Measurements from ENCODE around the gene RERE. TPM values are rescaled to one million over a fixed set of nuclear protein-coding genes. Genes with fewer than 3 reads are reported as not detected.

RERE gene
- polyA plus RNA-seq, 1 of the 3 experiments (the other 2 are of a cell fraction), result 8.1 TPM

- Histone ChIP-seq H3K9me2 (no peaks in the 10 kb centered on the region), H3K4me1 (ENCODE audit: control insufficient read depth in 1 of 2, insufficient read depth in 2 of 2, low read depth in 1 of 2, low read length in 1 of 2) (no peaks in the 10 kb centered on the region; a peak in 1 of 4 replicates), H3K27me3 (ENCODE audit: insufficient read depth) (no peaks in the 10 kb centered on the region), H3F3A (replicated peaks; ENCODE audit: insufficient read depth) (peaks cover 3% of the 10 kb centered on the region), H2AFZ (ENCODE audit: low read depth) (no peak overlapping the region), H3K36me3 (replicated peaks in 1 of 2; ENCODE audit: control insufficient read depth in 1 of 2, insufficient read depth in 2 of 2, low read length in 1 of 2) (no peaks in the 10 kb centered on the region), H3K79me2 (ENCODE audit: insufficient read depth) (peaks cover 9% of the 10 kb centered on the region), H4K20me1 (ENCODE audit: insufficient read depth) (no peaks in the 10 kb centered on the region), H3K9me3 (no peaks in the 10 kb centered on the region), H3K4me3 (ENCODE audit: low read depth in 2 of 2, low read length in 1 of 2) (no peak overlapping the region), H3K4me2 (no peak overlapping the region), H3K9ac (no peak overlapping the region), H3K27ac (ENCODE audit: low read depth in 2 of 2, low read length in 1 of 2) (no peak overlapping the region)
- POLR2A ChIA-PET, result no interaction called here
- 94% methylated on average over 2 of the region's 2 CpGs for WGBS (ENCODE audit: low lambda C conversion rate)
- no peak for TF ChIP-seq NFIC (IDR thresholded peaks at IDR 0.05; ENCODE audit: borderline replicate concordance)
- no peak for TF ChIP-seq RXRA (IDR thresholded peaks at IDR 0.05; ENCODE audit: borderline replicate concordance, low read depth)
- no peak for TF ChIP-seq FOXJ3 (CRISPR knock-in tag; IDR thresholded peaks at IDR 0.05)
- TF ChIP-seq, protein P1, sequence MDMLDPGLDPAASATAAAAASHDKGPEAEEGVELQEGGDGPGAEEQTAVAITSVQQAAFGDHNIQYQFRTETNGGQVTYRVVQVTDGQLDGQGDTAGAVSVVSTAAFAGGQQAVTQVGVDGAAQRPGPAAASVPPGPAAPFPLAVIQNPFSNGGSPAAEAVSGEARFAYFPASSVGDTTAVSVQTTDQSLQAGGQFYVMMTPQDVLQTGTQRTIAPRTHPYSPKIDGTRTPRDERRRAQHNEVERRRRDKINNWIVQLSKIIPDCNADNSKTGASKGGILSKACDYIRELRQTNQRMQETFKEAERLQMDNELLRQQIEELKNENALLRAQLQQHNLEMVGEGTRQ (IDR thresholded peaks at IDR 0.05; ENCODE audit: borderline replicate concordance, low read depth, low read length), result no peak
- TF ChIP-seq RFX5 (IDR thresholded peaks at IDR 0.05; ENCODE audit: low read length), result no peak
- no peak for TF ChIP-seq MAX (IDR thresholded peaks at IDR 0.05; ENCODE audit: low read depth)
- TF ChIP-seq, protein P2, sequence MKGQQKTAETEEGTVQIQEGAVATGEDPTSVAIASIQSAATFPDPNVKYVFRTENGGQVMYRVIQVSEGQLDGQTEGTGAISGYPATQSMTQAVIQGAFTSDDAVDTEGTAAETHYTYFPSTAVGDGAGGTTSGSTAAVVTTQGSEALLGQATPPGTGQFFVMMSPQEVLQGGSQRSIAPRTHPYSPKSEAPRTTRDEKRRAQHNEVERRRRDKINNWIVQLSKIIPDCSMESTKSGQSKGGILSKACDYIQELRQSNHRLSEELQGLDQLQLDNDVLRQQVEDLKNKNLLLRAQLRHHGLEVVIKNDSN (IDR thresholded peaks at IDR 0.05; ENCODE audit: borderline replicate concordance, low read depth), result no peak
- no peak for TF ChIP-seq FOSL2 (IDR thresholded peaks at IDR 0.05; ENCODE audit: borderline replicate concordance, low read depth)
- TF ChIP-seq, protein P3, sequence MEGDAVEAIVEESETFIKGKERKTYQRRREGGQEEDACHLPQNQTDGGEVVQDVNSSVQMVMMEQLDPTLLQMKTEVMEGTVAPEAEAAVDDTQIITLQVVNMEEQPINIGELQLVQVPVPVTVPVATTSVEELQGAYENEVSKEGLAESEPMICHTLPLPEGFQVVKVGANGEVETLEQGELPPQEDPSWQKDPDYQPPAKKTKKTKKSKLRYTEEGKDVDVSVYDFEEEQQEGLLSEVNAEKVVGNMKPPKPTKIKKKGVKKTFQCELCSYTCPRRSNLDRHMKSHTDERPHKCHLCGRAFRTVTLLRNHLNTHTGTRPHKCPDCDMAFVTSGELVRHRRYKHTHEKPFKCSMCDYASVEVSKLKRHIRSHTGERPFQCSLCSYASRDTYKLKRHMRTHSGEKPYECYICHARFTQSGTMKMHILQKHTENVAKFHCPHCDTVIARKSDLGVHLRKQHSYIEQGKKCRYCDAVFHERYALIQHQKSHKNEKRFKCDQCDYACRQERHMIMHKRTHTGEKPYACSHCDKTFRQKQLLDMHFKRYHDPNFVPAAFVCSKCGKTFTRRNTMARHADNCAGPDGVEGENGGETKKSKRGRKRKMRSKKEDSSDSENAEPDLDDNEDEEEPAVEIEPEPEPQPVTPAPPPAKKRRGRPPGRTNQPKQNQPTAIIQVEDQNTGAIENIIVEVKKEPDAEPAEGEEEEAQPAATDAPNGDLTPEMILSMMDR (IDR thresholded peaks at IDR 0.05), result no peak
- TF ChIP-seq EP300 (IDR thresholded peaks at IDR 0.05; ENCODE audit: borderline replicate concordance in 1 of 2, low read depth in 1 of 2, low read length in 1 of 2), result no peak
- no peak for TF ChIP-seq ELF1 (IDR thresholded peaks at IDR 0.05)
- no peak for DNase-seq
- CTCF ChIA-PET, result interaction anchor here (1.0 to 2.4 kb wide), 3 partner anchors 9 to 221 kb away, joined by 3 to 8 read pairs (median 4); no protein-coding TSS in a partner anchor
Measured at GRCh38 chr1:8782955-8783354, 34.5 kb downstream of the RERE start.

GRCh38 chr1:8782001-8782620 lies 35.3 kb downstream of the RERE start:
- H3K4me3 ChIP-seq (ENCODE audit: low read depth in 2 of 2, low read length in 1 of 2), result no peak overlapping the region
- H3K27ac ChIP-seq (ENCODE audit: low read depth in 2 of 2, low read length in 1 of 2), result no peak overlapping the region
- H3F3A ChIP-seq (replicated peaks; ENCODE audit: insufficient read depth), result peaks cover 4% of the 10 kb centered on the region
- TF ChIP-seq FOSL2 (IDR thresholded peaks at IDR 0.05; ENCODE audit: borderline replicate concordance, low read depth) (no peak), RCOR1 (IDR thresholded peaks at IDR 0.05; ENCODE audit: low read length) (no peak), NRF1 (IDR thresholded peaks at IDR 0.05; ENCODE audit: low read depth, low read length) (no peak), TAF1 (IDR thresholded peaks at IDR 0.05; ENCODE audit: borderline replicate concordance, low read depth, low read length) (no peak), MAX (IDR thresholded peaks at IDR 0.05; ENCODE audit: low read depth) (no peak), RXRA (IDR thresholded peaks at IDR 0.05; ENCODE audit: borderline replicate concordance, low read depth) (no peak), RAD21 (IDR thresholded peaks at IDR 0.05; ENCODE audit: low read length) (no peak), EP300 (IDR thresholded peaks at IDR 0.05; ENCODE audit: borderline replicate concordance in 1 of 2, low read depth in 1 of 2, low read length in 1 of 2) (no peak), RFX5 (IDR thresholded peaks at IDR 0.05; ENCODE audit: low read length) (no peak), SMC3 (IDR thresholded peaks at IDR 0.05; ENCODE audit: low read depth, low read length) (no peak), POLR2AphosphoS5 (IDR thresholded peaks at IDR 0.05; ENCODE audit: low read depth, low read length) (no peak), FOXM1 (IDR thresholded peaks at IDR 0.05; ENCODE audit: low read depth) (no peak)
- H3K4me1 ChIP-seq (ENCODE audit: control insufficient read depth in 1 of 2, insufficient read depth in 2 of 2, low read depth in 1 of 2, low read length in 1 of 2), result no peaks in the 10 kb centered on the region; a peak in 1 of 4 replicates
- no peaks in the 10 kb centered on the region for H3K9me3 ChIP-seq
- POLR2A ChIA-PET, result no interaction called here
- no peak overlapping the region for H2AFZ ChIP-seq (ENCODE audit: low read depth)
- CTCF ChIA-PET, result interaction anchor here (1.0 to 2.4 kb wide), 4 partner anchors 10 to 67 kb away, joined by 3 to 8 read pairs (median 4); no protein-coding TSS in a partner anchor
- no peak overlapping the region for H3K4me2 ChIP-seq
- no peaks in the 10 kb centered on the region for H3K27me3 ChIP-seq (ENCODE audit: insufficient read depth)
- no peaks in the 10 kb centered on the region for H3K36me3 ChIP-seq (replicated peaks in 1 of 2; ENCODE audit: control insufficient read depth in 1 of 2, insufficient read depth in 2 of 2, low read length in 1 of 2)
- 84% methylated on average over 3 of the region's 3 CpGs for WGBS (ENCODE audit: low lambda C conversion rate)
- no peaks in the 10 kb centered on the region for H4K20me1 ChIP-seq (ENCODE audit: insufficient read depth)
- no peaks in the 10 kb centered on the region for H3K9me2 ChIP-seq
- H3K79me2 ChIP-seq (ENCODE audit: insufficient read depth), result peaks cover 9% of the 10 kb centered on the region
- no peak overlapping the region for H3K9ac ChIP-seq
- no peak for DNase-seq

All from SK-N-SH (cell line).